Measurements from ENCODE around the gene SLC2A10.

SLC2A10 gene

DNA sequence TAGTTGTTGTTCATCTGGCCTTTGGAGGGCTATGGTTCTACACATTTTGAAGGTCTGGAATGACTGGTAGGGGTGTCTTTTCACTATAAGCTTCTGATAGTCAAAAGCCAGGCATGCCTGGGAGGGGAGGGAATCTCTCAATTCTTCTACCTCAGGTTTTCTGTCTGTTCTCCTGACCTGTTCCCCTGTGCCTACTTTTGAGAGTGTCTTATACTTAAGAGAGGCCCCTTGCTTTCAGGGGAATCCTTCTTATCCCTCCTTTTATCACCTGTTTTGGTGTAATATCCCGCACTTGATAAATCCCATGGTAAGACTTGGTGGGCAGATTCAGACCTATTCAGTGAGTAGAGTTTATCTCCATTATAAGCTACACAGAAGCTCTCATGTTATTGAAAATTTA, 47.8 kb upstream of the SLC2A10 start (continued):
- TF ChIP-seq CSRNP3 (CRISPR knock-in tag; IDR thresholded peaks at IDR 0.05) (no peak), TCF4 (CRISPR knock-in tag; IDR thresholded peaks at IDR 0.05; ENCODE audit: borderline replicate concordance) (no peak), ZC3H10 (CRISPR knock-in tag; IDR thresholded peaks at IDR 0.05) (no peak)

DNA sequence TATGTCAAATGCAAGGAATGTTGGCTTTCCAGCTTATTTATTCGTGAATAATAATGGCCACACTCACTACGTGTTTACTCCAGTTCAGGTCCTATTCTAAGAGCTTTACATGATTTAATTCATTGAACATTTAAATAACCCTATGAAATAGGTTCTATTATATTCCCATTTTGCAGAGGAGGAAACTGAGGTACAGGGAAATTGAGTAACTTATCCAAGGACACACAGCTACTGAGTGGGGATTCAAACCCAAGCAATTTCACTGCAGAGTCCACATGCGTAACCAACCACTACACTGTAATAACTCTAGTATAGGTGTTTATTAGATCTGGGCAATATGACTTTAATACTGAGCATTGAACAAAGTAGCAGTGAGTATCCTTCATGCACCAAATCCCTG, 45.9 kb upstream of the SLC2A10 start:
- no peak for ATAC-seq
- TF ChIP-seq PATZ1 (CRISPR knock-in tag; IDR thresholded peaks at IDR 0.05; ENCODE audit: borderline replicate concordance) (no peak), CREB5 (CRISPR knock-in tag; IDR thresholded peaks at IDR 0.05; ENCODE audit: low read depth) (no peak), OSR1 (CRISPR knock-in tag; IDR thresholded peaks at IDR 0.05) (no peak), TCF4 (CRISPR knock-in tag; IDR thresholded peaks at IDR 0.05; ENCODE audit: borderline replicate concordance) (no peak), ISL1 (CRISPR knock-in tag; IDR thresholded peaks at IDR 0.05) (no peak), ZC3H10 (CRISPR knock-in tag; IDR thresholded peaks at IDR 0.05) (no peak), BACH2 (CRISPR knock-in tag; IDR thresholded peaks at IDR 0.05; ENCODE audit: borderline replicate concordance) (no peak), GLIS3 (CRISPR knock-in tag; IDR thresholded peaks at IDR 0.05) (no peak), TOX (CRISPR knock-in tag; IDR thresholded peaks at IDR 0.05; ENCODE audit: borderline replicate concordance) (no peak), ARNTL (CRISPR knock-in tag; IDR thresholded peaks at IDR 0.05; ENCODE audit: borderline replicate concordance, low read depth) (no peak), ZFP30 (CRISPR knock-in tag; IDR thresholded peaks at IDR 0.05) (no peak), CSDC2 (CRISPR knock-in tag; IDR thresholded peaks at IDR 0.05) (no peak), PPARA (CRISPR knock-in tag; IDR thresholded peaks at IDR 0.05; ENCODE audit: borderline replicate concordance) (no peak), ZNF565 (CRISPR knock-in tag; conservative IDR thresholded peaks at IDR 0.05; ENCODE audit: low read depth) (no peak), CSRNP3 (CRISPR knock-in tag; IDR thresholded peaks at IDR 0.05) (no peak), SNAI2 (CRISPR knock-in tag; IDR thresholded peaks at IDR 0.05) (no peak), ESRRG (CRISPR knock-in tag; IDR thresholded peaks at IDR 0.05) (no peak), ZNF8 (CRISPR knock-in tag; IDR thresholded peaks at IDR 0.05) (no peak), ZFP3 (CRISPR knock-in tag; IDR thresholded peaks at IDR 0.05) (no peak)
- TF ChIP-seq, protein P1, sequence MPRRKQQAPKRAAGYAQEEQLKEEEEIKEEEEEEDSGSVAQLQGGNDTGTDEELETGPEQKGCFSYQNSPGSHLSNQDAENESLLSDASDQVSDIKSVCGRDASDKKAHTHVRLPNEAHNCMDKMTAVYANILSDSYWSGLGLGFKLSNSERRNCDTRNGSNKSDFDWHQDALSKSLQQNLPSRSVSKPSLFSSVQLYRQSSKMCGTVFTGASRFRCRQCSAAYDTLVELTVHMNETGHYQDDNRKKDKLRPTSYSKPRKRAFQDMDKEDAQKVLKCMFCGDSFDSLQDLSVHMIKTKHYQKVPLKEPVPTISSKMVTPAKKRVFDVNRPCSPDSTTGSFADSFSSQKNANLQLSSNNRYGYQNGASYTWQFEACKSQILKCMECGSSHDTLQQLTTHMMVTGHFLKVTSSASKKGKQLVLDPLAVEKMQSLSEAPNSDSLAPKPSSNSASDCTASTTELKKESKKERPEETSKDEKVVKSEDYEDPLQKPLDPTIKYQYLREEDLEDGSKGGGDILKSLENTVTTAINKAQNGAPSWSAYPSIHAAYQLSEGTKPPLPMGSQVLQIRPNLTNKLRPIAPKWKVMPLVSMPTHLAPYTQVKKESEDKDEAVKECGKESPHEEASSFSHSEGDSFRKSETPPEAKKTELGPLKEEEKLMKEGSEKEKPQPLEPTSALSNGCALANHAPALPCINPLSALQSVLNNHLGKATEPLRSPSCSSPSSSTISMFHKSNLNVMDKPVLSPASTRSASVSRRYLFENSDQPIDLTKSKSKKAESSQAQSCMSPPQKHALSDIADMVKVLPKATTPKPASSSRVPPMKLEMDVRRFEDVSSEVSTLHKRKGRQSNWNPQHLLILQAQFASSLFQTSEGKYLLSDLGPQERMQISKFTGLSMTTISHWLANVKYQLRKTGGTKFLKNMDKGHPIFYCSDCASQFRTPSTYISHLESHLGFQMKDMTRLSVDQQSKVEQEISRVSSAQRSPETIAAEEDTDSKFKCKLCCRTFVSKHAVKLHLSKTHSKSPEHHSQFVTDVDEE (CRISPR knock-in tag; IDR thresholded peaks at IDR 0.05), result no peak

GRCh38 chr20:46665602-46666001, 43.8 kb upstream of the SLC2A10 start:
- ATAC-seq, result no peak
- TF ChIP-seq CREB5 (CRISPR knock-in tag; IDR thresholded peaks at IDR 0.05; ENCODE audit: low read depth) (no peak), TOX (CRISPR knock-in tag; IDR thresholded peaks at IDR 0.05; ENCODE audit: borderline replicate concordance) (no peak), ZFP30 (CRISPR knock-in tag; IDR thresholded peaks at IDR 0.05) (no peak), OSR1 (CRISPR knock-in tag; IDR thresholded peaks at IDR 0.05) (no peak), CSDC2 (CRISPR knock-in tag; IDR thresholded peaks at IDR 0.05) (no peak), ESRRG (CRISPR knock-in tag; IDR thresholded peaks at IDR 0.05) (no peak), SNAI2 (CRISPR knock-in tag; IDR thresholded peaks at IDR 0.05) (no peak), PATZ1 (CRISPR knock-in tag; IDR thresholded peaks at IDR 0.05; ENCODE audit: borderline replicate concordance) (no peak)
- TF ChIP-seq, protein P1 (CRISPR knock-in tag; IDR thresholded peaks at IDR 0.05), result no peak

All from SK-N-SH treated with all-trans-retinoic acid at 6 μM for 48 hours (cell line).